MM.1S (cell line): Measurements from ENCODE around the gene KLF15.

ENCODE experiments used
- EZH2 ChIP-seq: fragments of 300-600 bp; sonication (generic); optimal IDR thresholded peaks from 2 replicates; pipeline ENCODE3; 2017; ENCODE audit warnings: low read depth, mild to moderate bottlenecking, antibody characterized with exemption, low read length, mixed read lengths
- EZH2phosphoT487 ChIP-seq: fragments of 300-600 bp; sonication (generic); IDR thresholded peaks from 2 replicates; pipeline ENCODE4 v1.6.1; 2018; ENCODE audit warnings: antibody characterized with exemption, low read length
- TF ChIP-seq, protein P1 (sequence below): fragments of 300-600 bp; sonication (generic); IDR thresholded peaks from 2 replicates; pipeline ENCODE4 v1.5.1; 2016; ENCODE audit warnings: antibody characterized with exemption, low read length, mixed read lengths

DNA sequence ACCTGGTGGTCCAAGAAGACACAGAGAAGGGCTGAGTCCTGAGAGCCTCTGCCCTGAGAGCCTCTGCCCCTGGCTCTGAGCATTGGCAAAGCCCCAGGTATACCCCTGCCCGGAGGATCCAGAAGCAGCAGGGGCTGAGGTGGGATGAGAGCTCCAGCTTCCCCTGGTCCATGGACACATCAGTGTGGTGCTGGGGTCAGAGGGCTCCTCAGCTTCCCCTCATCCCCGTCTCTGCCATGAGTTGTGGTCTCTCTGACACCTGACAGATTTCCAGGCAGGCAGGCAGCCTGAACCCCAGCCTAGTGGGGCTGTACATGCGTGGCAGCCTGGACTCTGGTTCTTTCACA lies 3.5 kb upstream of the KLF15 start:
- TF ChIP-seq, protein P1, sequence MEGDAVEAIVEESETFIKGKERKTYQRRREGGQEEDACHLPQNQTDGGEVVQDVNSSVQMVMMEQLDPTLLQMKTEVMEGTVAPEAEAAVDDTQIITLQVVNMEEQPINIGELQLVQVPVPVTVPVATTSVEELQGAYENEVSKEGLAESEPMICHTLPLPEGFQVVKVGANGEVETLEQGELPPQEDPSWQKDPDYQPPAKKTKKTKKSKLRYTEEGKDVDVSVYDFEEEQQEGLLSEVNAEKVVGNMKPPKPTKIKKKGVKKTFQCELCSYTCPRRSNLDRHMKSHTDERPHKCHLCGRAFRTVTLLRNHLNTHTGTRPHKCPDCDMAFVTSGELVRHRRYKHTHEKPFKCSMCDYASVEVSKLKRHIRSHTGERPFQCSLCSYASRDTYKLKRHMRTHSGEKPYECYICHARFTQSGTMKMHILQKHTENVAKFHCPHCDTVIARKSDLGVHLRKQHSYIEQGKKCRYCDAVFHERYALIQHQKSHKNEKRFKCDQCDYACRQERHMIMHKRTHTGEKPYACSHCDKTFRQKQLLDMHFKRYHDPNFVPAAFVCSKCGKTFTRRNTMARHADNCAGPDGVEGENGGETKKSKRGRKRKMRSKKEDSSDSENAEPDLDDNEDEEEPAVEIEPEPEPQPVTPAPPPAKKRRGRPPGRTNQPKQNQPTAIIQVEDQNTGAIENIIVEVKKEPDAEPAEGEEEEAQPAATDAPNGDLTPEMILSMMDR, result no peak
- no peak for TF ChIP-seq EZH2phosphoT487
- no peak for TF ChIP-seq EZH2
